K562 treated with DMSO at 1 percent for 48 hours (cell line): ENCODE measurements around the gene PEF1. TPM values are rescaled to one million over a fixed set of nuclear protein-coding genes. Genes with fewer than 3 reads are reported as not detected.

ENCODE experiments used
- total RNA-seq: library from RNA; unstranded; fragments of 300-600 nt; gene quantifications from 2 replicates; pipeline ENCODE4 v1.2.3, GENCODE V29; 2022; ENCODE audit warnings: low replicate concordance; ENCODE audit errors: extremely low read depth

The PEF1 gene, protein sequence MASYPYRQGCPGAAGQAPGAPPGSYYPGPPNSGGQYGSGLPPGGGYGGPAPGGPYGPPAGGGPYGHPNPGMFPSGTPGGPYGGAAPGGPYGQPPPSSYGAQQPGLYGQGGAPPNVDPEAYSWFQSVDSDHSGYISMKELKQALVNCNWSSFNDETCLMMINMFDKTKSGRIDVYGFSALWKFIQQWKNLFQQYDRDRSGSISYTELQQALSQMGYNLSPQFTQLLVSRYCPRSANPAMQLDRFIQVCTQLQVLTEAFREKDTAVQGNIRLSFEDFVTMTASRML
- total RNA-seq: not detected in 2 replicates

GRCh38 chr1:31644560-31645273, at the start of gene PEF1:
PEF1 (minus strand) TSS chr1:31644876; CDS start chr1:31644864, 12 bp downstream.

GRCh38 chr1:31617218-31617915, 27.3 kb downstream of the PEF1 start, which contains the start of gene HCRTR1:
HCRTR1 (plus strand) TSS chr1:31617689; CDS start chr1:31619193, 1,504 bp downstream.

Other genes with a start within 250 kb of the PEF1 start
- gene SERINC2, start 231.7 kb downstream of the PEF1 start, total RNA-seq: not detected in 2 replicates
- not detected in 2 replicates for gene TINAGL1, start 68.4 kb downstream of the PEF1 start, total RNA-seq
- not detected in 2 replicates for gene HCRTR1, start 27.2 kb downstream of the PEF1 start, total RNA-seq
- not detected in 2 replicates for gene COL16A1, start 59.1 kb upstream of the PEF1 start, total RNA-seq
- not detected in 2 replicates for gene ADGRB2, start 119.5 kb upstream of the PEF1 start, total RNA-seq
- not detected in 2 replicates for gene SPOCD1, start 171.1 kb upstream of the PEF1 start, total RNA-seq